Hepatocyte (in vitro differentiated cells): ENCODE results near the gene EPB41L1.

Experiments used
- EZH2 ChIP-seq: fragments of 200-600 bp; sonication (generic); IDR thresholded peaks from 2 replicates; pipeline ENCODE4 v1.6.1; 2016; ENCODE audit warnings: antibody characterized with exemption, mild to moderate bottlenecking, borderline replicate concordance
- EZH2phosphoT487 ChIP-seq: fragments of 200-600 bp; sonication (generic); IDR thresholded peaks from one replicate; pipeline ENCODE4 v1.6.1; 2018; ENCODE audit warnings: antibody characterized with exemption, mild to moderate bottlenecking, low read depth, moderate library complexity; ENCODE audit not compliant: unreplicated experiment, severe bottlenecking
- TF ChIP-seq, protein P1 (sequence below): fragments of 200-600 bp; sonication (generic); IDR thresholded peaks from 2 replicates; pipeline ENCODE4 v1.5.1; 2016; ENCODE audit warnings: antibody characterized with exemption, mild to moderate bottlenecking; ENCODE audit not compliant: poor library complexity

DNA sequence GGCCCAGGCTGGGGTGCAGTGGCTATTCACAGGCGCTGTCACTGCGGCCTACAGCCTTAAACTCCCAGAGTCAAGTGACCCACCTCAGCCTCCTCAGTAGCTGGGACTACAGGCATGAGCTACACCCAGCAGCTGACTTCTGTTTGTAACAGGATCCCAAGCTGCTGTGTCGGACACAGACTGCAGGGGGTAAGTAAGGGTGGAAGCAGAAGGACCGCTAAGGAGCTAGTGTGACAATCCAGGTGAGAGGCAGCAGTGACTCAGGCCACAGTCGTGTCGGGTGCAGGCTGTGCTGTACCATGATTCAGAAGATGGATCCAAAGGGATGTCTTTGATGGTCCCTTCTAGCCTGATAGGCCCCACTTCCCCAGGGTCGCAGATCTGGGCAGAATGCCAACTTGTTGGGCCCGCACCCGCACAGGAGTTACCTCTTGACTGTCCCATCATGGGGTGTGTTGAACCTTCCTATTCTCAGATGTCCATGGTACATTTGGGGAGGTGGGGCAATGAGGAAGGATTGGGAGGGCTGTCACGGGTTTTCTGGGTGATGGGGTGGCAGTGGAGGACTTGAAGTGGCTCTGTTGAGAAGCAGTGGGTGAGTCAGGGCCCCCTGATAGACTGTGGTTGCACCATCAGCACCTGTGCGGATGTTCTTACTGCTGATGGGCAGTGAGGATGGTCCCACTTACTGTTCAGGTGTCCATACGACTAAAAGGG, 107.0 kb downstream of the EPB41L1 start:
- TF ChIP-seq, protein P1, sequence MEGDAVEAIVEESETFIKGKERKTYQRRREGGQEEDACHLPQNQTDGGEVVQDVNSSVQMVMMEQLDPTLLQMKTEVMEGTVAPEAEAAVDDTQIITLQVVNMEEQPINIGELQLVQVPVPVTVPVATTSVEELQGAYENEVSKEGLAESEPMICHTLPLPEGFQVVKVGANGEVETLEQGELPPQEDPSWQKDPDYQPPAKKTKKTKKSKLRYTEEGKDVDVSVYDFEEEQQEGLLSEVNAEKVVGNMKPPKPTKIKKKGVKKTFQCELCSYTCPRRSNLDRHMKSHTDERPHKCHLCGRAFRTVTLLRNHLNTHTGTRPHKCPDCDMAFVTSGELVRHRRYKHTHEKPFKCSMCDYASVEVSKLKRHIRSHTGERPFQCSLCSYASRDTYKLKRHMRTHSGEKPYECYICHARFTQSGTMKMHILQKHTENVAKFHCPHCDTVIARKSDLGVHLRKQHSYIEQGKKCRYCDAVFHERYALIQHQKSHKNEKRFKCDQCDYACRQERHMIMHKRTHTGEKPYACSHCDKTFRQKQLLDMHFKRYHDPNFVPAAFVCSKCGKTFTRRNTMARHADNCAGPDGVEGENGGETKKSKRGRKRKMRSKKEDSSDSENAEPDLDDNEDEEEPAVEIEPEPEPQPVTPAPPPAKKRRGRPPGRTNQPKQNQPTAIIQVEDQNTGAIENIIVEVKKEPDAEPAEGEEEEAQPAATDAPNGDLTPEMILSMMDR = no peak
- TF ChIP-seq EZH2 (no peak), EZH2phosphoT487 (no peak)
